Calu3 (cell line): ENCODE data around the gene STYXL1. TPM values are rescaled to one million over a fixed set of nuclear protein-coding genes. Genes with fewer than 3 reads are reported as not detected.
A peak's percentile ranks its signal among the peaks of the same experiment; 100 is the strongest.

Experiments
- BruUV-seq: library from RNA; stranded (reverse); fragments of 400-500 nt; replicated peaks from 2 replicates; lab custom pipeline; 2021; lab: Mats Ljungman, UMichigan
- CTCF ChIA-PET: fragments of 300-600 bp; sonication (Branson Sonifier 250); formaldehyde crosslinking; loops from one replicate; lab custom pipeline; 2022; ENCODE audit warnings: antibody characterized with exemption; lab: Charles Lee
- DNase-seq: peaks from one replicate; pipeline ENCODE4 v3.0.0; 2022
- H3K27ac Mint-ChIP-seq: one replicate; pipeline ENCODE4 v1.8.0; 2022; ENCODE audit warnings: mixed read lengths; ENCODE audit not compliant: unreplicated experiment
- H3K27me3 Mint-ChIP-seq: one replicate; pipeline ENCODE4 v1.8.0; 2022; ENCODE audit warnings: mixed read lengths; ENCODE audit not compliant: unreplicated experiment
- H3K36me3 Mint-ChIP-seq: one replicate; pipeline ENCODE4 v1.8.0; 2022; ENCODE audit warnings: mild to moderate bottlenecking, moderate library complexity, mixed read lengths; ENCODE audit not compliant: insufficient read depth, unreplicated experiment
- H3K4me1 Mint-ChIP-seq: one replicate; pipeline ENCODE4 v1.8.0; 2022; ENCODE audit warnings: mild to moderate bottlenecking, low read depth, mixed read lengths; ENCODE audit not compliant: unreplicated experiment
- H3K4me3 Mint-ChIP-seq: one replicate; pipeline ENCODE4 v1.8.0; 2022; ENCODE audit warnings: mild to moderate bottlenecking, low read depth, moderate library complexity, mixed read lengths; ENCODE audit not compliant: unreplicated experiment
- H3K9me3 Mint-ChIP-seq: one replicate; pipeline ENCODE4 v1.8.0; 2022; ENCODE audit warnings: low read depth, mixed read lengths; ENCODE audit not compliant: unreplicated experiment
- intact Hi-C: fragments of 100-400 bp; cut with micrococcal nuclease; formaldehyde crosslinking; loops from one replicate; pipeline ENCODE4 v1.10.0; 2022; ENCODE audit not compliant: unreplicated experiment
- total RNA-seq: library from RNA; stranded (reverse); gene quantifications from 2 replicates; pipeline ENCODE4 v1.2.3, GENCODE V29; 2022
- TF ChIP-seq, protein P1 (sequence below): fragments of 200-600 bp; IDR thresholded peaks from one replicate; pipeline ENCODE4 v1.8.0; 2022; ENCODE audit warnings: antibody characterized with exemption; ENCODE audit not compliant: unreplicated experiment

The STYXL1 gene
- total RNA-seq, 1 experiment from 2014 or later, result 39.9 TPM

GRCh38 chr7:75977743-75978142 lies 70.1 kb downstream of the STYXL1 start:
- H3K36me3 Mint-ChIP-seq, result peaks cover 16% of the 10 kb centered on the region
- BruUV-seq, result no TSS peak
- H3K27ac Mint-ChIP-seq, result no peak overlapping the region
- H3K9me3 Mint-ChIP-seq, result no peaks in the 10 kb centered on the region
- no peak overlapping the region for H3K4me3 Mint-ChIP-seq
- no peak for DNase-seq
- H3K4me1 Mint-ChIP-seq, result peaks cover 8% of the 10 kb centered on the region
- TF ChIP-seq, protein P1, sequence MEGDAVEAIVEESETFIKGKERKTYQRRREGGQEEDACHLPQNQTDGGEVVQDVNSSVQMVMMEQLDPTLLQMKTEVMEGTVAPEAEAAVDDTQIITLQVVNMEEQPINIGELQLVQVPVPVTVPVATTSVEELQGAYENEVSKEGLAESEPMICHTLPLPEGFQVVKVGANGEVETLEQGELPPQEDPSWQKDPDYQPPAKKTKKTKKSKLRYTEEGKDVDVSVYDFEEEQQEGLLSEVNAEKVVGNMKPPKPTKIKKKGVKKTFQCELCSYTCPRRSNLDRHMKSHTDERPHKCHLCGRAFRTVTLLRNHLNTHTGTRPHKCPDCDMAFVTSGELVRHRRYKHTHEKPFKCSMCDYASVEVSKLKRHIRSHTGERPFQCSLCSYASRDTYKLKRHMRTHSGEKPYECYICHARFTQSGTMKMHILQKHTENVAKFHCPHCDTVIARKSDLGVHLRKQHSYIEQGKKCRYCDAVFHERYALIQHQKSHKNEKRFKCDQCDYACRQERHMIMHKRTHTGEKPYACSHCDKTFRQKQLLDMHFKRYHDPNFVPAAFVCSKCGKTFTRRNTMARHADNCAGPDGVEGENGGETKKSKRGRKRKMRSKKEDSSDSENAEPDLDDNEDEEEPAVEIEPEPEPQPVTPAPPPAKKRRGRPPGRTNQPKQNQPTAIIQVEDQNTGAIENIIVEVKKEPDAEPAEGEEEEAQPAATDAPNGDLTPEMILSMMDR, result no peak
- intact Hi-C loops, result no loop called here
- H3K27me3 Mint-ChIP-seq, result no peaks in the 10 kb centered on the region
- CTCF ChIA-PET, result no interaction called here

DNA sequence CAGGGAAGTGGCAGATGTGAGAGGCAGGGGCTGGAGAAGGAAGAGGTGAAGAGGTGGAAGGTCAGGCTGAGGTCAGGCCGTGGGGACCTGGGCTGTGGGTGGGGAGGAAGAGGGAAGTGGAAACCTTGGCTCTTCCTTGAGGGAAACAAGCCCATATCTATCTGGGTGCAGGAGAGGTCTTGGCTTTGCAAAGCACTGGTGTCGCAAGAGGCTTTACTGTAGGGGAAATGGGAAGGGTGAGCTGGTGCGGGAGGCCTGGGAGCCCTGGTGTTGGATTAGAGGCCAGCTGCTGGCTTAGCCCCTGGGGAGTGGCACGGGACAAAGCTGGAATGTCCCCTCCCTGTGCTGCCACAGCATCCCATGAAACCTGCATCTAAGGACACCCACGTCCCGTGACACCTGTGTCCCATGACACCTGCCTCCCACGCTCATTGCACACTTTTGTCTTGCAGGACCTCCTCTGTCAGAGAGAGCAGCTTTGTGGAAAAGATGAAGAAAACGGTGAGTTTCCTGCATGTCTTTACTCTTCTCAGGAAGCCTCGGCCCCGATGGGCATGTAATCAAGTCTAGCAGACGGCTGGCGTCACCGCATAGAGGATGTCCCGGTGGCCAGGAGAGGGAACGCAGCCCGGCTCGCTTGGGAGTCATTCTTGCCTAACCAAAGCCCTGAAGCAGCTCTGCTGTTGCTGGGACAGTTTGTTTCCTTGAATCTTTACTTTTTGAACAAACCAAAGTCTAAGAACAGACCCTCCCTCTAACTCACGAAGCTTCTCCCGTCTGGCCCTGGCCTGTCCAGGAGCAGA lies 75.6 kb downstream of the STYXL1 start:
- no peak for DNase-seq
- intact Hi-C loops, result no loop called here
- Mint-ChIP-seq H3K36me3 (peaks cover 16% of the 10 kb centered on the region), H3K4me3 (no peak overlapping the region), H3K4me1 (peaks cover 9% of the 10 kb centered on the region), H3K27ac (peak overlapping the region; percentile 17), H3K9me3 (no peaks in the 10 kb centered on the region), H3K27me3 (no peaks in the 10 kb centered on the region)
- no TSS peak for BruUV-seq
- TF ChIP-seq, protein P1, result no peak
- CTCF ChIA-PET, result interaction anchor here (0.7 kb wide), 1 partner anchor 15 kb away, joined by 3 read pairs; no protein-coding TSS in a partner anchor

DNA sequence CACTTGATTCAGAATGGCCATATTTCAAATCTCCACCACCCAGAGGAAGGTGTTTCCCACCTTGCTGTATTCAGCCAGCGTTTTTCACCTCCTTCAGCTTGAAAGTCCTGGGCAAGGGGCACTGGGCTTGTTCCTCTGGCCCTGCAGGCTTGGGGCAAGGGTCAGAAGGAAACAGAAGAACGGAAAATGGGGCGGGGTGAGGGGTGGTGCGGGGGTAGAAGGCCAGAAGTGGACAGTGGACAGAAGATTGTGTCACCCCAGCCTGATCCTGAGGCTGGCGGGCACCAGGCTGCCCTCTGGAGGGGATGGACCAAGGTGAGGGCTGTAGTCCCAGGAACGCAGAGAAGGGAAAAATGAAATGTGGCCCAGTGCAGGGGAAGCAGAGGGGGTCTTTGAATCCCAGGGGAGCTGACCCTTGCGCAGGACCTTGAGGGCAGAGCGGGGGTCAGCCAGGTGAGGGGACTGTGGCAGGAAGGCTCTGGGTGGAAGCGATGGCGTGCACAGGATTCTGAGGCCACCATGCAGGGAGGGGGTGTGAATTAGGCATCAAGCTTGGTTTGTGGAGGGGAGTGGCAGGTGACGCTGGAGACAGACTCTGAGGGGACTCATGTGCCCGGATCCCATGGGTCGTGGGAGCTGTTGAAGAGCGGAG lies 76.4 kb downstream of the STYXL1 start:
- Mint-ChIP-seq H3K27me3 (no peaks in the 10 kb centered on the region), H3K4me3 (no peak overlapping the region), H3K36me3 (peaks cover 16% of the 10 kb centered on the region), H3K9me3 (no peaks in the 10 kb centered on the region), H3K4me1 (peaks cover 9% of the 10 kb centered on the region), H3K27ac (peak overlapping the region; percentile 17)
- no TSS peak for BruUV-seq
- CTCF ChIA-PET, result no interaction called here
- TF ChIP-seq, protein P1, result no peak
- no peak for DNase-seq
- intact Hi-C loops, result no loop called here

DNA sequence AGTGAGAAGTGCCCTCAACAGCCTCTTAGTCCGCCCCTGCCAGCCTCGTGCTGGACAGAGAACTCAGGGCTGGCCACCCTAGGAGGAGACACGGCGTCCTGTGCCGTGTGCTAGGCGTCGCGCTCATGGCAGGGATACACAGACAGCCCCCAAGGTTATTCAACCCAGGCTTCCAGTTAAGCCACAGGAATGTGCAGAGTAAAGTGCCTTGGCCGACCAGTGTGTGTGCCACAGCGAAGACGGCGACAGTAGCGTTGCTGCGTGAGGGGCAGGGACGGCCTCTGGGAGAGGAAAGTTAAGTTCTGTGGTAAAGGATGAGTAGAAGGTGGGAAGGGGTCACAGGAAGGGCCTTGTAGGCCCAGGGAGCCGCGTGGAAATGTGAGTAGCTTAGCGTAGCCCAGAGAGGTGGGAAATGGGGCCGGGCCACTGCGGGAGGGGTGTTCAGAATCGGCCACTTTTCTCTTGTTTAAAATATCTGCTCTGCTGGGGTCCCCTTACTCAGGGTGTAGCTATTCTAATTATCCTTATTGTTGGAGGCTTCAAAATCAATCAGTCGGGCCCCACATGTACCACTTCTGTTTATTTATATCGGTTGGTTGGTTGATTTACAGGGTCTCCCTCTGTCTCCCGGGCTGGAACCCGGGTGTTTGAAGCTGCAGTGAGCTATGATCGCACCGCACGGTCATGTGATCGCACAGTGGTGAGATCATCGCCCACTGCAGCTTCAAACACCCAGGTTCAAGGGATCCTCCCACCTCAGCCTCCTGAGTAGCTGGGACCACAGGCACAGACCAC lies 77.9 kb downstream of the STYXL1 start:
- intact Hi-C loops, result no loop called here
- Mint-ChIP-seq H3K27me3 (no peaks in the 10 kb centered on the region), H3K9me3 (no peaks in the 10 kb centered on the region), H3K4me1 (peaks cover 9% of the 10 kb centered on the region), H3K27ac (no peak overlapping the region), H3K4me3 (no peak overlapping the region), H3K36me3 (peaks cover 16% of the 10 kb centered on the region)
- DNase-seq, result no peak
- CTCF ChIA-PET, result interaction anchor here (0.5 to 1.2 kb wide), 2 partner anchors 10 to 91 kb away, joined by 4 to 5 read pairs; partner anchors contain the start of gene RHBDD2
- no TSS peak for BruUV-seq
- TF ChIP-seq, protein P1, result no peak
